ENCODE data around the gene TMEM25.

The TMEM25 gene

DNA sequence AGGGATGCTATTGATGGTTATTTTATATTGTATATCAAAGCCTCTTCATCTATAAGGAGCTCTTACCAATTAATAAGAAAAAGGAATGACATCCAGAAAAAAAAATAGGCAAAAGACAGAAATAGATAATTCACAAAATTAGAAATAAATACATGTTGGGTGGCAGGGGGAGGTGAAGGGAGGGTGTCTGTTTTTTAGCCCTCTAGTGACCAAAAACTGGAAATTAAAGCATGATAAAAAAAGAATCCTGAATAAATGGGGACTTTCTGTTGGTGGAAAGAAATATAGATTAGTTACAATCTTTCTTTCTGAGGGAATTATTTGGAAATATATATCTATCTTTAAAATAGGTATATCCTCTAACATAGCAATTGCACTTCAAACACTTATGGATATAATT lies 45.7 kb upstream of the TMEM25 start:
- POLR2A ChIA-PET: no interaction called here
- H3K4me3 ChIP-seq (ENCODE audit: low read depth, low read length): no peak overlapping the region
- no peak for TF ChIP-seq ZNF560 (tag by site-specific recombination; IDR thresholded peaks at IDR 0.05; ENCODE audit: borderline replicate concordance)
- TF ChIP-seq, protein P1, sequence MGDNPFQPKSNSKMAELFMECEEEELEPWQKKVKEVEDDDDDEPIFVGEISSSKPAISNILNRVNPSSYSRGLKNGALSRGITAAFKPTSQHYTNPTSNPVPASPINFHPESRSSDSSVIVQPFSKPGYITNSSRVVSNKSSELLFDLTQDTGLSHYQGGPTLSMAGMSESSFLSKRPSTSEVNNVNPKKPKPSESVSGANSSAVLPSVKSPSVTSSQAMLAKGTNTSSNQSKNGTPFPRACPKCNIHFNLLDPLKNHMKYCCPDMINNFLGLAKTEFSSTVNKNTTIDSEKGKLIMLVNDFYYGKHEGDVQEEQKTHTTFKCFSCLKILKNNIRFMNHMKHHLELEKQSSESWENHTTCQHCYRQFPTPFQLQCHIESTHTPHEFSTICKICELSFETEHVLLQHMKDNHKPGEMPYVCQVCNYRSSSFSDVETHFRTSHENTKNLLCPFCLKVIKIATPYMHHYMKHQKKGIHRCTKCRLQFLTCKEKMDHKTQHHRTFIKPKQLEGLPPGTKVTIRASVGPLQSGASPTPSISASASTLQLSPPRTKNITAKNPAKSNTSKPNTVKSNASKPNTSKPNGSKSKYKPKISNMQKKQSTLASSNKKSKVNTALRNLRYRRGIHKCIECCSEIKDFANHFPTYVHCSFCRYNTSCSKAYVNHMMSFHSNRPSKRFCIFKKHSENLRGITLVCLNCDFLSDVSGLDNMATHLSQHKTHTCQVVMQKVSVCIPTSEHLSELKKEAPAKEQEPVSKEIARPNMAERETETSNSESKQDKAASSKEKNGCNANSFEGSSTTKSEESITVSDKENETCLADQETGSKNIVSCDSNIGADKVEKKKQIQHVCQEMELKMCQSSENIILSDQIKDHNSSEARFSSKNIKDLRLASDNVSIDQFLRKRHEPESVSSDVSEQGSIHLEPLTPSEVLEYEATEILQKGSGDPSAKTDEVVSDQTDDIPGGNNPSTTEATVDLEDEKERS (tag by site-specific recombination; IDR thresholded peaks at IDR 0.05): no peak
- TF ChIP-seq YY1 (tag by site-specific recombination; IDR thresholded peaks at IDR 0.05): no peak
- no peak for TF ChIP-seq ZNF626 (tag by site-specific recombination; IDR thresholded peaks at IDR 0.05)
- no peak for TF ChIP-seq ZNF658 (tag by site-specific recombination; IDR thresholded peaks at IDR 0.05)
- no peak for TF ChIP-seq ZBTB21 (tag by site-specific recombination; IDR thresholded peaks at IDR 0.05)
- no peak for TF ChIP-seq ZNF248 (tag by site-specific recombination; IDR thresholded peaks at IDR 0.05)
- TF ChIP-seq ZNF555 (tag by site-specific recombination; conservative IDR thresholded peaks at IDR 0.05): no peak
- no peak for TF ChIP-seq ZNF16 (tag by site-specific recombination; IDR thresholded peaks at IDR 0.05; ENCODE audit: low read depth)
- no peaks in the 10 kb centered on the region for H3K4me1 ChIP-seq (ENCODE audit: control insufficient read depth, insufficient read depth, low read length)
- H3K9me3 ChIP-seq (ENCODE audit: control insufficient read depth, insufficient read depth, low read depth, low read length): no peaks in the 10 kb centered on the region
- peaks cover 31 to 72% of the 10 kb centered on the region in 2 experiments; a peak in 2 of 3 replicates for H3K36me3 ChIP-seq (ENCODE audit: control insufficient read depth in 2 of 2, insufficient read depth in 1 of 2, low read length in 2 of 2)
- no peak overlapping the region for H3K27ac ChIP-seq (ENCODE audit: extremely low read depth, low read depth, low read length)
- CTCF ChIA-PET: interaction anchor here (0.6 to 1.4 kb wide), 8 partner anchors 9 to 174 kb away, joined by 3 to 6 read pairs (median 4); no protein-coding TSS in a partner anchor

DNA sequence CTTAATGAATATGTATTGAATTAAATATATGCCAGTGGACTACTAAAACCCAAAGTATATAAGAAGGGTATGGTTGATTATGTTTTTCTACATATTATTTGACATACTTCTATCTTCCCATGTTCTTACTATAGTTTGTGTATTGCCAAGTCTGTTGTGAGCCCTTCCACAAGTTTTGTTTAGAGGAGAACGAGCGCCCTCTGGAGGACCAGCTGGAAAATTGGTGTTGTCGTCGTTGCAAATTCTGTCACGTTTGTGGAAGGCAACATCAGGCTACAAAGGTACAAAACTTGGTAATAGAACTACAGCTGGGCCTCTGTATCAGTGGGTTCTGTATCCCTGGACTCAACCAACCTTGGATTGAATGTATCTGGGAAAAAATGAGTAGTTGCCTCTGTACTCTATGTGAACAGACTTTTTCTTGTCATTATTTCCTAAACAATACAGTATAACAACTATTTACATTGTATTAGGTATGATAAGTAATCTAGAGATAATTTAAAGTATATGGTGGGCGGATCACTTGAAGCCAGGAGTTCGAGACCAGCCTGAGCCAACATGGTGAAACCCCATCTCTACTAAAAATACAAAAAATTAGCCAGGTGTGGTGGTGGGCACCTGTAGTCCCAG lies 42.4 kb upstream of the TMEM25 start:
- Histone ChIP-seq H3K9me3 (ENCODE audit: control insufficient read depth, insufficient read depth, low read depth, low read length) (no peaks in the 10 kb centered on the region), H3K36me3 (ENCODE audit: control insufficient read depth in 2 of 2, insufficient read depth in 1 of 2, low read length in 2 of 2) (peaks cover 14 to 72% of the 10 kb centered on the region in 2 experiments), H3K27ac (ENCODE audit: extremely low read depth, low read depth, low read length) (no peak overlapping the region), H3K4me3 (ENCODE audit: low read depth, low read length) (no peak overlapping the region), H3K4me1 (ENCODE audit: control insufficient read depth, insufficient read depth, low read length) (no peaks in the 10 kb centered on the region)
- no peak for TF ChIP-seq ZNF629 (tag by site-specific recombination; IDR thresholded peaks at IDR 0.05)
- peak; percentile 64 for TF ChIP-seq ZNF654 (tag by site-specific recombination; IDR thresholded peaks at IDR 0.05; ENCODE audit: low read depth)
- TF ChIP-seq, protein P2, sequence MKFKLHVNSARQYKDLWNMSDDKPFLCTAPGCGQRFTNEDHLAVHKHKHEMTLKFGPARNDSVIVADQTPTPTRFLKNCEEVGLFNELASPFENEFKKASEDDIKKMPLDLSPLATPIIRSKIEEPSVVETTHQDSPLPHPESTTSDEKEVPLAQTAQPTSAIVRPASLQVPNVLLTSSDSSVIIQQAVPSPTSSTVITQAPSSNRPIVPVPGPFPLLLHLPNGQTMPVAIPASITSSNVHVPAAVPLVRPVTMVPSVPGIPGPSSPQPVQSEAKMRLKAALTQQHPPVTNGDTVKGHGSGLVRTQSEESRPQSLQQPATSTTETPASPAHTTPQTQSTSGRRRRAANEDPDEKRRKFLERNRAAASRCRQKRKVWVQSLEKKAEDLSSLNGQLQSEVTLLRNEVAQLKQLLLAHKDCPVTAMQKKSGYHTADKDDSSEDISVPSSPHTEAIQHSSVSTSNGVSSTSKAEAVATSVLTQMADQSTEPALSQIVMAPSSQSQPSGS (tag by site-specific recombination; IDR thresholded peaks at IDR 0.05; ENCODE audit: low read depth): no peak
- TF ChIP-seq ZSCAN23 (tag by site-specific recombination; IDR thresholded peaks at IDR 0.05): no peak
- TF ChIP-seq KLF1 (tag by site-specific recombination; IDR thresholded peaks at IDR 0.05): no peak
- 0 out of 2 replicates have a peak, but pooled peaks have one; percentile 1 for TF ChIP-seq ZNF664 (tag by site-specific recombination; IDR thresholded peaks at IDR 0.05)
- TF ChIP-seq, protein P3, sequence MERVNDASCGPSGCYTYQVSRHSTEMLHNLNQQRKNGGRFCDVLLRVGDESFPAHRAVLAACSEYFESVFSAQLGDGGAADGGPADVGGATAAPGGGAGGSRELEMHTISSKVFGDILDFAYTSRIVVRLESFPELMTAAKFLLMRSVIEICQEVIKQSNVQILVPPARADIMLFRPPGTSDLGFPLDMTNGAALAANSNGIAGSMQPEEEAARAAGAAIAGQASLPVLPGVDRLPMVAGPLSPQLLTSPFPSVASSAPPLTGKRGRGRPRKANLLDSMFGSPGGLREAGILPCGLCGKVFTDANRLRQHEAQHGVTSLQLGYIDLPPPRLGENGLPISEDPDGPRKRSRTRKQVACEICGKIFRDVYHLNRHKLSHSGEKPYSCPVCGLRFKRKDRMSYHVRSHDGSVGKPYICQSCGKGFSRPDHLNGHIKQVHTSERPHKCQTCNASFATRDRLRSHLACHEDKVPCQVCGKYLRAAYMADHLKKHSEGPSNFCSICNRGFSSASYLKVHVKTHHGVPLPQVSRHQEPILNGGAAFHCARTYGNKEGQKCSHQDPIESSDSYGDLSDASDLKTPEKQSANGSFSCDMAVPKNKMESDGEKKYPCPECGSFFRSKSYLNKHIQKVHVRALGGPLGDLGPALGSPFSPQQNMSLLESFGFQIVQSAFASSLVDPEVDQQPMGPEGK (tag by site-specific recombination; IDR thresholded peaks at IDR 0.05): no peak
- TF ChIP-seq ZNF600 (tag by site-specific recombination; IDR thresholded peaks at IDR 0.05): no peak
- TF ChIP-seq ZNF558 (tag by site-specific recombination; IDR thresholded peaks at IDR 0.05): no peak
- no peak for TF ChIP-seq KLF8 (tag by site-specific recombination; IDR thresholded peaks at IDR 0.05)
- POLR2A ChIA-PET: no interaction called here
- CTCF ChIA-PET: interaction anchor here (0.5 to 1.8 kb wide), 25 partner anchors 8 to 468 kb away, joined by 3 to 12 read pairs (median 4); partner anchors contain the start of genes ATP5MG and TTC36

Data from HEK293 (cell line).